GM12878 (cell line): ENCODE data around the gene CDH7. TPM values are rescaled to one million over a fixed set of nuclear protein-coding genes. Genes with fewer than 3 reads are reported as not detected.

Source experiments
- ATAC-seq: fragments of 200-7000 bp; cut with Tn5 transposase; 3 replicates; pipeline ENCODE4 v1.9.1; 2020; ENCODE audit warnings: mild to moderate bottlenecking, moderate library complexity
- BruUV-seq: library from RNA; stranded (reverse); fragments of 400-500 nt; replicated peaks from 2 replicates; lab custom pipeline; 2021; lab: Mats Ljungman, UMichigan
- CTCF ChIA-PET: fragments of 300-600 bp; sonication (Branson Sonifier 250); formaldehyde crosslinking; extraction: SDS; loops from one replicate; lab custom pipeline; 2021; ENCODE audit warnings: inconsistent platforms; lab: Yijun Ruan, JAX
- POLR2A ChIA-PET: fragments of 350-600 bp; formaldehyde crosslinking; extraction: SDS; loops from one replicate; lab custom pipeline; 2021; ENCODE audit warnings: inconsistent platforms; lab: Charles Lee
- RAD21 ChIA-PET: fragments of 300-600 bp; sonication (Branson Sonifier 250); formaldehyde crosslinking; loops from one replicate; lab custom pipeline; 2023; ENCODE audit warnings: antibody characterized with exemption; ENCODE audit not compliant: unreplicated experiment; lab: Charles Lee
- SMC1A ChIA-PET: fragments of 300-600 bp; sonication (Branson Sonifier 250); formaldehyde crosslinking; loops from one replicate; lab custom pipeline; 2023; ENCODE audit not compliant: unreplicated experiment, uncharacterized antibody; lab: Charles Lee
- DNase-seq: peaks from one replicate; pipeline ENCODE4 v3.0.0-alpha.2; 2011; ENCODE audit warnings: low read depth, low spot score
- FAIRE-seq: peaks from 3 replicates; lab custom pipeline; 2011; peaks lifted over from hg19 to GRCh38; lab: Jason Lieb, UNC
- H2AFZ ChIP-seq: 2 replicates; pipeline ENCODE4 v1.6.0; 2011; ENCODE audit warnings: low read depth, low read length, control low read depth; ENCODE audit not compliant: control insufficient read depth
- H3K27ac ChIP-seq: 2 replicates; pipeline ENCODE4 v1.5.1; 2011; ENCODE audit warnings: control low read depth; ENCODE audit not compliant: control insufficient read depth, insufficient read depth
- H3K27me3 ChIP-seq, 2 experiments: replicated peaks in 1 of 2; 2 replicates each; pipeline versions ENCODE4 v1.6.0 to v1.6.1; 2011; ENCODE audit warnings: low read length in 1 of 2; ENCODE audit not compliant: control insufficient read depth in 2 of 2, insufficient read depth in 2 of 2
- H3K36me3 ChIP-seq, 2 experiments: 2 replicates each; pipeline ENCODE4 v1.5.1; 2011; ENCODE audit warnings: low read length in 1 of 2; ENCODE audit not compliant: control insufficient read depth in 2 of 2, insufficient read depth in 2 of 2
- H3K4me1 ChIP-seq: 2 replicates; pipeline ENCODE4 v1.6.1; 2011; ENCODE audit warnings: mild to moderate bottlenecking, low read length, moderate library complexity, mixed read lengths; ENCODE audit not compliant: control insufficient read depth, insufficient read depth
- H3K4me2 ChIP-seq: 2 replicates; pipeline ENCODE4 v1.6.0; 2011; ENCODE audit warnings: control low read depth; ENCODE audit not compliant: control insufficient read depth, insufficient read depth
- H3K4me3 ChIP-seq: fragments of 200-600 bp; sonication (generic); 2 replicates; pipeline ENCODE4 v1.5.1; 2016
- H3K79me2 ChIP-seq: 2 replicates; pipeline ENCODE4 v1.6.0; 2011; ENCODE audit warnings: low read length; ENCODE audit not compliant: control insufficient read depth, insufficient read depth
- H3K9ac ChIP-seq: 2 replicates; pipeline ENCODE4 v1.8.0; 2011; ENCODE audit warnings: low read length, control low read depth, mixed read lengths; ENCODE audit not compliant: control insufficient read depth, insufficient read depth
- H3K9me3 ChIP-seq: replicated peaks from 3 replicates; pipeline ENCODE4 v1.5.1; 2011; ENCODE audit warnings: mild to moderate bottlenecking, low read length; ENCODE audit not compliant: control insufficient read depth, insufficient read depth
- H4K20me1 ChIP-seq: 2 replicates; pipeline ENCODE4 v1.6.0; 2011; ENCODE audit not compliant: control insufficient read depth, insufficient read depth
- BACH1 ChIP-seq: fragments of 450-650 bp; IDR thresholded peaks from 2 replicates; pipeline ENCODE4 v1.6.1; 2017; ENCODE audit warnings: mild to moderate bottlenecking, borderline replicate concordance
- CUX1 ChIP-seq: IDR thresholded peaks from 2 replicates; pipeline ENCODE4 v1.6.1; 2012; ENCODE audit warnings: improper control_type of control experiment, low read depth, low read length; ENCODE audit not compliant: insufficient replicate concordance
- FOS ChIP-seq: IDR thresholded peaks from 3 replicates; pipeline ENCODE4 v1.6.1; 2011; ENCODE audit warnings: borderline replicate concordance; ENCODE audit not compliant: insufficient read length; ENCODE audit errors: extremely low read depth
- GABPA ChIP-seq: IDR thresholded peaks from 2 replicates; pipeline ENCODE4 v1.6.1; 2014; ENCODE audit warnings: antibody characterized with exemption, low read depth, mild to moderate bottlenecking, inconsistent platforms
- IKZF1 ChIP-seq: fragments of 450-650 bp; conservative IDR thresholded peaks from 2 replicates; pipeline ENCODE4 v1.6.1; 2017; ENCODE audit warnings: antibody characterized with exemption, mild to moderate bottlenecking
- JUNB ChIP-seq: IDR thresholded peaks from 2 replicates; pipeline ENCODE4 v1.6.1; 2016; ENCODE audit warnings: antibody characterized with exemption, mild to moderate bottlenecking
- JUND ChIP-seq: IDR thresholded peaks from 2 replicates; pipeline ENCODE4 v1.6.1; 2012; ENCODE audit warnings: low read depth, mild to moderate bottlenecking, low read length, improper control_type of control experiment, moderate library complexity
- PML ChIP-seq: IDR thresholded peaks from 2 replicates; pipeline ENCODE4 v1.6.1; 2012; ENCODE audit warnings: low read length, inconsistent platforms
- POU2F2 ChIP-seq: IDR thresholded peaks from 3 replicates; pipeline ENCODE4 v1.6.1; 2011; ENCODE audit warnings: low read depth, mild to moderate bottlenecking, low read length, borderline replicate concordance
- RBBP5 ChIP-seq: fragments of 200-600 bp; sonication (generic); conservative IDR thresholded peaks from 2 replicates; pipeline ENCODE4 v1.6.1; 2016
- SMAD1 ChIP-seq: fragments of 450-650 bp; IDR thresholded peaks from 2 replicates; pipeline ENCODE4 v1.6.1; 2018; ENCODE audit warnings: mild to moderate bottlenecking, low read depth; ENCODE audit not compliant: partially characterized antibody
- SREBF1 ChIP-seq: IDR thresholded peaks from 2 replicates; pipeline ENCODE4 v1.6.1; 2012; ENCODE audit warnings: mild to moderate bottlenecking, low read length
- TCF3 ChIP-seq: IDR thresholded peaks from 2 replicates; pipeline ENCODE4 v1.6.1; 2012; ENCODE audit warnings: low read depth, mild to moderate bottlenecking, low read length, borderline replicate concordance; ENCODE audit not compliant: insufficient read depth
- YBX1 ChIP-seq: fragments of 450-650 bp; IDR thresholded peaks from 2 replicates; pipeline ENCODE4 v1.6.1; 2016; ENCODE audit warnings: antibody characterized with exemption
- YY1 ChIP-seq: IDR thresholded peaks from 2 replicates; pipeline ENCODE4 v1.6.1; 2011; ENCODE audit warnings: low read depth, mild to moderate bottlenecking, low read length
- WGBS: methylation state at CpG from one replicate; pipeline ENCODE4 v1.1.6; 2016; ENCODE audit warnings: low lambda C conversion rate; ENCODE audit not compliant: insufficient replicate concordance, insufficient coverage; ENCODE audit errors: missing lambda C conversion rate; 5-methylcytosine and 5-hydroxymethylcytosine counted together
- in situ Hi-C: fragments of 300-500 bp; cut with MboI; formaldehyde crosslinking; loops from 9 replicates; pipeline ENCODE4 v1.14.3; 2018; ENCODE audit warnings: mixed read lengths
- intact Hi-C: fragments of 100-400 bp; cut with micrococcal nuclease; formaldehyde crosslinking; loops from one replicate; pipeline ENCODE4 v1.14.2; 2022; ENCODE audit not compliant: unreplicated experiment
- polyA plus RNA-seq, 11 experiments: library from polyadenylated mRNA; depleted of rRNA in 4 of 11; unstranded in 6 of 11; stranded (reverse) in 5 of 11; fragments of >200 nt; fragmentation: Nextera tagmentation in 4 of 11; fragmentation: Illumina TruSeq in 1 of 11; extraction: Ambion mirVana in 4 of 11; extraction: Trizol in 1 of 11; gene quantifications; 1 replicate in 1 of 11; 2 replicates in 10 of 11; pipeline versions ENCODE4 v1.2.1 to v1.2.3, GENCODE V29; 2011 to 2016; ENCODE audit warnings: inconsistent platforms in 2 of 11, missing spikeins in 2 of 11, low read depth in 1 of 11
- total RNA-seq, 4 experiments: library from RNA; depleted of rRNA in 3 of 4; stranded (reverse); fragments of >200 nt in 3 of 4; fragmentation: Illumina TruSeq in 1 of 4; extraction: Trizol in 1 of 4; gene quantifications; 2 replicates each; pipeline versions ENCODE4 v1.2.1 to v1.2.3, GENCODE V29; 2013 to 2021
- TF ChIP-seq, protein P1 (sequence below): IDR thresholded peaks from 2 replicates; pipeline ENCODE4 v1.6.1; 2012; ENCODE audit warnings: low read depth, low read length, improper control_type of control experiment
- TF ChIP-seq, protein P2 (sequence below): IDR thresholded peaks from 2 replicates; pipeline ENCODE4 v1.6.1; 2012; ENCODE audit warnings: low read length, inconsistent platforms

CDH7 gene
- total and polyA plus RNA-seq, 10 of the 15 experiments (the other 5 are each of a cell fraction or from before 2014, with no cell fraction given): 0.03 TPM; not detected in 9

DNA sequence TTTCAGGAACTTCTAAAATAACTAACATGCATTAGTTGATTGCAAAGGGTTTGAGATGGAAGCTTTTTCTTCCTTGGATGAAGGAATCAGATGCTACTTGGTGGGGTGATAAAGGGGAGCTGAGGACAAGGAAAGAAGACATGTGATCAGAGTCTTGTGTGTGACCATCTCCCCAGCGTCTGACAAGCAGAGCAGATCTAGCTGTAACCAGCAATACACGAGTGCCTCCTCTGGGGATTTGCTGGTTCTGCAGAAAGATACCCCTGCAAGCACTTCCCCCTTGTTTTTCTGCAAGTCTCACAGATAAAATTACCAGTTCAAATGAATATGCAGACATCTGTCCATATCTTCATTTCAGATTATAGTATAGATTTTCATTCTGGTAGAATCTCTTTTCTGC lies 2.7 kb downstream of the CDH7 start (continued):
- no peak for TF ChIP-seq BACH1
- no peak for TF ChIP-seq IKZF1
- no peak for TF ChIP-seq POU2F2
- TF ChIP-seq SREBF1: no peak

DNA sequence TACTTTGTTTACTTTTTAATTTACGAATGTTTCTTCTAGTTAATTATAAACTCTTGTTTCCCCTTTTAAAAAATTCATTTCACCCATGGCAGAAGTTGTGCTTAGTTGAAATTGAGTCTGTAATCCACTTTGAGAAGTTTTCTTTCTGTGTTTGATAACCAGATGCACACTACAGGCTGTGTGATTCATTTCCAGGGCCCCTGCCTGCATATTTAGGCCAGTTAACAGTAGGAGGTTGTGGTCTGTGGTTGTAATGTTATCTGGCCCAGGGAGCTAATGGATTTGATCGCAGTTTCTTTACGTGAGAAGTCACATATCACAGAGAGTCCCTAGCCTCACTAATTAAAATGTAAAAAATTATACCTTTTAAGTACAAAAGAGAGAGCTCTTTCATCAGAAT lies 3.3 kb downstream of the CDH7 start:
- H3K4me1 ChIP-seq: no peaks in the 10 kb centered on the region
- H2AFZ ChIP-seq: no peak overlapping the region
- no peak overlapping the region for H3K4me3 ChIP-seq
- DNase-seq (no peak), FAIRE-seq (no peak), ATAC-seq (peak; percentile 27; the same call in 1 of the 3 replicates)
- no peaks in the 10 kb centered on the region for H3K9me3 ChIP-seq
- peaks cover 0 to 2% of the 10 kb centered on the region in 2 experiments; a peak in 2 of 4 replicates for H3K27me3 ChIP-seq
- no peaks in the 10 kb centered on the region for H4K20me1 ChIP-seq
- no peak overlapping the region for H3K27ac ChIP-seq
- ChIA-PET RAD21 (interaction anchor here (0.8 to 1.9 kb wide), 6 partner anchors 10 to 1716 kb away, joined by 3 to 8 read pairs (median 4); no protein-coding TSS in a partner anchor), POLR2A (no interaction called here), CTCF (interaction anchor here (1.0 to 3.9 kb wide), 7 partner anchors 11 to 1715 kb away, joined by 3 to 19 read pairs (median 4); no protein-coding TSS in a partner anchor), SMC1A (interaction anchor here (0.7 to 2.6 kb wide), 9 partner anchors 8 to 1735 kb away, joined by 3 to 10 read pairs (median 3); no protein-coding TSS in a partner anchor)
- 0% methylated on average over 3 of the region's 3 CpGs for WGBS
- no TSS peak for BruUV-seq
- H3K4me2 ChIP-seq: no peak overlapping the region
- H3K9ac ChIP-seq: no peak overlapping the region
- H3K79me2 ChIP-seq: no peaks in the 10 kb centered on the region
- in situ Hi-C loops (no loop called here), intact Hi-C loops (no loop called here)
- no peaks in the 10 kb centered on the region for H3K36me3 ChIP-seq
- TF ChIP-seq RBBP5: no peak
- TF ChIP-seq TCF3: no peak
- TF ChIP-seq PML: no peak
- TF ChIP-seq IKZF1: 0 out of 2 replicates have a peak, but pooled peaks have one; percentile 17
- no peak for TF ChIP-seq CUX1
- no peak for TF ChIP-seq YBX1
- no peak for TF ChIP-seq FOS
- TF ChIP-seq, protein P1, sequence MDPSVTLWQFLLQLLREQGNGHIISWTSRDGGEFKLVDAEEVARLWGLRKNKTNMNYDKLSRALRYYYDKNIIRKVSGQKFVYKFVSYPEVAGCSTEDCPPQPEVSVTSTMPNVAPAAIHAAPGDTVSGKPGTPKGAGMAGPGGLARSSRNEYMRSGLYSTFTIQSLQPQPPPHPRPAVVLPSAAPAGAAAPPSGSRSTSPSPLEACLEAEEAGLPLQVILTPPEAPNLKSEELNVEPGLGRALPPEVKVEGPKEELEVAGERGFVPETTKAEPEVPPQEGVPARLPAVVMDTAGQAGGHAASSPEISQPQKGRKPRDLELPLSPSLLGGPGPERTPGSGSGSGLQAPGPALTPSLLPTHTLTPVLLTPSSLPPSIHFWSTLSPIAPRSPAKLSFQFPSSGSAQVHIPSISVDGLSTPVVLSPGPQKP: no peak
- TF ChIP-seq GABPA: no peak
- TF ChIP-seq SMAD1: no peak
- TF ChIP-seq, protein P2, sequence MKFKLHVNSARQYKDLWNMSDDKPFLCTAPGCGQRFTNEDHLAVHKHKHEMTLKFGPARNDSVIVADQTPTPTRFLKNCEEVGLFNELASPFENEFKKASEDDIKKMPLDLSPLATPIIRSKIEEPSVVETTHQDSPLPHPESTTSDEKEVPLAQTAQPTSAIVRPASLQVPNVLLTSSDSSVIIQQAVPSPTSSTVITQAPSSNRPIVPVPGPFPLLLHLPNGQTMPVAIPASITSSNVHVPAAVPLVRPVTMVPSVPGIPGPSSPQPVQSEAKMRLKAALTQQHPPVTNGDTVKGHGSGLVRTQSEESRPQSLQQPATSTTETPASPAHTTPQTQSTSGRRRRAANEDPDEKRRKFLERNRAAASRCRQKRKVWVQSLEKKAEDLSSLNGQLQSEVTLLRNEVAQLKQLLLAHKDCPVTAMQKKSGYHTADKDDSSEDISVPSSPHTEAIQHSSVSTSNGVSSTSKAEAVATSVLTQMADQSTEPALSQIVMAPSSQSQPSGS: no peak
- no peak for TF ChIP-seq YY1
- TF ChIP-seq JUND: no peak
- no peak for TF ChIP-seq JUNB
